H1 (cell line): ENCODE measurements around the gene FRMD4A.

Experiments used
- CTCF ChIP-seq, 3 experiments: IDR thresholded peaks; 1 replicate in 2 of 3; 2 replicates in 1 of 3; pipeline versions ENCODE4 v1.5.1 to v1.6.1; 2011; ENCODE audit warnings: low read length in 3 of 3, mild to moderate bottlenecking in 3 of 3, inconsistent platforms in 2 of 3, low read depth in 1 of 3, moderate library complexity in 1 of 3; ENCODE audit not compliant: insufficient read depth in 1 of 3; ENCODE audit errors: control extremely low read depth in 1 of 3
- EP300 ChIP-seq, 2 experiments: IDR thresholded peaks; 1 replicate in 1 of 2; 2 replicates in 1 of 2; pipeline ENCODE4 v1.6.1; 2011 to 2012; ENCODE audit warnings: low read depth in 2 of 2, low read length in 2 of 2, mild to moderate bottlenecking in 2 of 2, borderline replicate concordance in 1 of 2, inconsistent platforms in 1 of 2, moderate library complexity in 1 of 2
- KDM1A ChIP-seq: fragments of 200-600, 300-600 bp; sonication (generic); IDR thresholded peaks from 2 replicates; pipeline ENCODE4 v1.7.1; 2016; ENCODE audit warnings: mild to moderate bottlenecking, low read length, borderline replicate concordance
- POLR2A ChIP-seq, 2 experiments: IDR thresholded peaks; 1 replicate in 1 of 2; 2 replicates in 1 of 2; pipeline ENCODE4 v1.6.1; 2011; ENCODE audit warnings: low read depth in 2 of 2, low read length in 2 of 2, mild to moderate bottlenecking in 2 of 2; ENCODE audit errors: control extremely low read depth in 1 of 2
- TAF1 ChIP-seq: IDR thresholded peaks from 2 replicates; pipeline ENCODE4 v1.6.1; 2011; ENCODE audit warnings: mild to moderate bottlenecking, low read depth, low read length
- TBP ChIP-seq: IDR thresholded peaks from 2 replicates; pipeline ENCODE4 v1.6.1; 2011; ENCODE audit warnings: low read depth, low read length, improper control_type of control experiment

- TF ChIP-seq POLR2A (IDR thresholded peaks at IDR 0.05; ENCODE audit: control extremely low read depth in 1 of 2, low read depth in 2 of 2, low read length in 2 of 2) (no peak), TAF1 (no peak), CTCF (IDR thresholded peaks at IDR 0.05; ENCODE audit: control extremely low read depth in 1 of 3, insufficient read depth in 1 of 3, low read depth in 1 of 3, low read length in 3 of 3) (no peak), KDM1A (no peak), EP300 (IDR thresholded peaks at IDR 0.05; ENCODE audit: borderline replicate concordance in 1 of 2, low read depth in 2 of 2, low read length in 2 of 2) (no peak), TBP (no peak)
Observed at GRCh38 chr10:13672548-13672947, 658.2 kb downstream of the FRMD4A start.
